DND-41 (cell line): Measurements from ENCODE around the gene DNAH11.

ENCODE experiments used
- ATAC-seq: fragments of 200-7000 bp; cut with Tn5 transposase; 3 replicates; pipeline ENCODE4 v1.9.1; 2021; ENCODE audit warnings: low read depth; ENCODE audit not compliant: insufficient read depth
- DNase-seq: peaks from one replicate; pipeline ENCODE4 v3.0.0-alpha.2; 2020
- H2AFZ ChIP-seq: 2 replicates; pipeline ENCODE4 v1.6.0; 2012; ENCODE audit warnings: low read depth, low read length
- H3K27ac ChIP-seq: 2 replicates; pipeline ENCODE4 v1.5.1; 2012; ENCODE audit warnings: low read length, inconsistent platforms
- H3K27me3 ChIP-seq: fragments of 200-600 bp; sonication (generic); 2 replicates; pipeline ENCODE4 v1.6.0; 2012; ENCODE audit warnings: low read length, mild to moderate bottlenecking, inconsistent platforms; ENCODE audit not compliant: insufficient read depth, poor library complexity
- H3K36me3 ChIP-seq: 2 replicates; pipeline ENCODE4 v1.5.1; 2012; ENCODE audit warnings: low read length, inconsistent platforms; ENCODE audit not compliant: insufficient read depth
- H3K4me1 ChIP-seq: 2 replicates; pipeline ENCODE4 v1.5.1; 2012; ENCODE audit warnings: mild to moderate bottlenecking, low read length; ENCODE audit not compliant: insufficient read depth
- H3K4me2 ChIP-seq: 2 replicates; pipeline ENCODE4 v1.6.0; 2012; ENCODE audit warnings: mild to moderate bottlenecking, moderate library complexity, low read length, inconsistent platforms; ENCODE audit not compliant: insufficient read depth
- H3K4me3 ChIP-seq, 2 experiments: fragments of 200-600 bp in 1 of 2; shearing (Covaris generic) in 1 of 2; 2 replicates each; pipeline ENCODE4 v1.5.1; 2012 to 2016; ENCODE audit warnings: inconsistent platforms in 2 of 2, low read length in 2 of 2, mild to moderate bottlenecking in 2 of 2, low read depth in 1 of 2, moderate library complexity in 1 of 2
- H3K79me2 ChIP-seq: 2 replicates; pipeline ENCODE4 v1.6.0; 2012; ENCODE audit warnings: low read length, inconsistent platforms; ENCODE audit not compliant: insufficient read depth
- H3K9ac ChIP-seq: 2 replicates; pipeline ENCODE4 v1.6.0; 2012; ENCODE audit warnings: low read depth, mild to moderate bottlenecking, inconsistent platforms, low read length, moderate library complexity
- H3K9me3 ChIP-seq: 2 replicates; pipeline ENCODE4 v1.5.1; 2012; ENCODE audit warnings: low read length, moderate library complexity, mild to moderate bottlenecking, inconsistent platforms; ENCODE audit not compliant: insufficient read depth, severe bottlenecking
- H4K20me1 ChIP-seq: 2 replicates; pipeline ENCODE4 v1.6.0; 2012; ENCODE audit warnings: low read length; ENCODE audit not compliant: insufficient read depth
- CTCF ChIP-seq: IDR thresholded peaks from 2 replicates; pipeline ENCODE4 v1.5.1; 2012; ENCODE audit warnings: borderline replicate concordance, low read length, moderate library complexity, mild to moderate bottlenecking; ENCODE audit not compliant: poor library complexity, severe bottlenecking; ENCODE audit errors: extremely low read depth
- EZH2 ChIP-seq: IDR thresholded peaks from 3 replicates; pipeline ENCODE4 v1.6.1; 2012; ENCODE audit warnings: borderline replicate concordance, low read depth, mild to moderate bottlenecking, moderate library complexity, low read length, inconsistent platforms; ENCODE audit not compliant: severe bottlenecking

The DNAH11 gene

DNA sequence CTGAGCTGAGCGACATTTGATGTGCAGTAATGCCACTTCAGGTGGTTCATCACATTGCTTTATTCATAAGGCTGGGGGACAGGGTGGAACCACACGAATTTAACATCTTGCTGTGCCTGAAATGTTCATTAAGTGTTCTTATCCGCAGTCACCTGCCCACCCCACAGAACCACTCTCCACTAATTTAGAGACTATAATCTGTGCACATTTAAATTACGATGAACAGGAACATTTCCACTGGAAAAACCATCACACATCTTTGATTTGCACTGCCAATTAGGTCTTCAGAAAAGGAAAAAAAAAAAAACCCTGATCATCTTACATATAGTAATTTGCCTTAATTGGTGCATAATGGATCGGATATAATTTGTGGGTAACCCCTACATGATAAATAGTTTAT is 400.6 kb downstream of the DNAH11 start:
- no peaks in the 10 kb centered on the region for H3K36me3 ChIP-seq
- H3K27me3 ChIP-seq, result peaks cover 15% of the 10 kb centered on the region
- ATAC-seq (no peak), DNase-seq (no peak)
- H4K20me1 ChIP-seq, result no peaks in the 10 kb centered on the region
- H3K4me3 ChIP-seq, result no peak overlapping the region
- TF ChIP-seq CTCF, result no peak
- TF ChIP-seq EZH2, result no peak
- H3K9me3 ChIP-seq, result no peaks in the 10 kb centered on the region
- H3K27ac ChIP-seq, result no peak overlapping the region
- H3K4me1 ChIP-seq, result no peaks in the 10 kb centered on the region
- no peak overlapping the region for H3K9ac ChIP-seq
- H3K79me2 ChIP-seq, result no peaks in the 10 kb centered on the region
- H2AFZ ChIP-seq, result no peak overlapping the region
- no peak overlapping the region for H3K4me2 ChIP-seq

DNA sequence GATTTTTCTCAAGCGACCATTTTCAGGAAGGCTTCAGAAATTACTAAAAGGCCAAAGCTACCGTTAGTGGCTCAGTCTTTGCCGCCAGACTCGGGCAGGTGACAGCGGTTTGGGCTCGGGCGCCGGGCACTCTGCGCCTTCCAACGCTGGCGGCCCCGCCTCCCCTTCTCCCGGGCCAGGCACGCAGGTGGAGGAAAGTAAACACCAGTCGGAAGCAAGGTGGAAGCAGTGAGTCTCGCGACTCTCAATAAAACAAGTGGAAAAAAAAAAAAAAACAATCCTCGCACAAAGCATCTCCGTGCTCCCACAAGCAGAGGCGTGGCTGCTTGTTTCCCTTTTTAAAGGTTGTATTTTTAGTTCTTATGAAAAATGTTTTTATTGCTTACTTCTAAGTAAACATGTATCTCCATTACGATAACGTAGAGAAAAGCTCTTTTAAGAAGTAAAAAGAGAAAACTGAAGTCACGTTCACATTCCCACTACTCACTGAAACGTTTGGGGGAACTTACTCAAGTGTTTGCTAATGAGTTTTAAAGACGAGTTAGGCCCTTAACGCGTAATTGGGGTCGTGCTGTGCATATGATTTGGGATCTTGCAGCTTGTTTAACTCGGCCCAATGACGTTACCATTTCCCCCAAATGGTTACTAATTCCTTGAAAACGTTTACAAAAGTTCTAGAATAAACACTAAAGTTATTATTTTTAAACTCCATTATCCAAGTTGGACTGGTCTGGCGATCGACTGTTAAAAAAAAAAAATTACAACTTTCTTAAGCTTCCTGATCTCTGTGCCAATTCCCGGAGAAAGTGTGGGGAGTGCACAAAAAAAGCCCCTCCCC is 402.0 kb downstream of the DNAH11 start:
- Histone ChIP-seq H2AFZ (no peak overlapping the region), H3K27ac (no peak overlapping the region), H3K4me2 (no peak overlapping the region), H3K79me2 (no peaks in the 10 kb centered on the region), H3K4me3 (no peak overlapping the region), H4K20me1 (no peaks in the 10 kb centered on the region), H3K27me3 (peaks cover 27% of the 10 kb centered on the region), H3K36me3 (no peaks in the 10 kb centered on the region), H3K4me1 (no peaks in the 10 kb centered on the region), H3K9me3 (no peaks in the 10 kb centered on the region), H3K9ac (no peak overlapping the region)
- DNase-seq (no peak), ATAC-seq (no peak)
- TF ChIP-seq EZH2 (no peak), CTCF (no peak)

GRCh38 chr7:21945454-21946221 is 402.8 kb downstream of the DNAH11 start, which contains the start of gene CDCA7L:
Gene CDCA7L (minus strand): TSS chr7:21945899. CDS start chr7:21945804, 95 bp downstream.
- no peak within 1 kb of the TSS for H3K27ac ChIP-seq
- H3K9ac ChIP-seq, result no peak within 1 kb of the TSS
- TF ChIP-seq EZH2 (no peak), CTCF (no peak)
- H3K36me3 ChIP-seq, result no peaks in the 10 kb centered on the region
- H3K4me1 ChIP-seq, result no peaks in the 10 kb centered on the region
- H2AFZ ChIP-seq, result no peak within 1 kb of the TSS
- no peak for ATAC-seq
- DNase-seq, result no peak
- no peaks in the 10 kb centered on the region for H3K79me2 ChIP-seq
- H3K27me3 ChIP-seq, result peaks cover 27% of the 10 kb centered on the region
- no peaks in the 10 kb centered on the region for H4K20me1 ChIP-seq
- no peak within 1 kb of the TSS for H3K4me3 ChIP-seq
- H3K4me2 ChIP-seq, result no peak within 1 kb of the TSS
- H3K9me3 ChIP-seq, result no peaks in the 10 kb centered on the region
